OCI-LY3 (cell line): ENCODE measurements around the gene PLEKHF1.

ENCODE experiments used
- H2AFZ ChIP-seq: fragments of 200-600, 300-600 bp; shearing (Covaris generic); 2 replicates; pipeline ENCODE4 v1.6.0; 2014; ENCODE audit warnings: antibody characterized with exemption, low read depth, low read length
- H3K27ac ChIP-seq: fragments of 200-600, 300-600 bp; sonication (generic); 2 replicates; pipeline ENCODE4 v1.5.1; 2014; ENCODE audit warnings: mild to moderate bottlenecking, low read length, moderate library complexity, mixed read lengths
- H3K27me3 ChIP-seq: fragments of 200-600, 300-600 bp; sonication (generic); 2 replicates; pipeline ENCODE4 v1.6.1; 2014; ENCODE audit warnings: low read depth, low read length, mixed read lengths
- H3K36me3 ChIP-seq: fragments of 200-600, 300-600 bp; sonication (generic); replicated peaks from 2 replicates; pipeline ENCODE3; 2014; ENCODE audit warnings: low read depth, low read length, mixed read lengths
- H3K4me1 ChIP-seq: fragments of 300-600, 200-600 bp; sonication (generic); 2 replicates; pipeline ENCODE4 v1.6.1; 2014; ENCODE audit warnings: low read length, mixed read lengths
- H3K4me2 ChIP-seq: fragments of 200-600, 300-600 bp; sonication (generic); 2 replicates; pipeline ENCODE4 v1.6.1; 2014; ENCODE audit warnings: low read length, mixed read lengths
- H3K4me3 ChIP-seq: fragments of 300-600, 200-600 bp; sonication (generic); 2 replicates; pipeline ENCODE4 v1.5.1; 2014; ENCODE audit warnings: antibody characterized with exemption, mild to moderate bottlenecking, low read length, moderate library complexity
- H3K79me2 ChIP-seq: fragments of 300-600, 200-600 bp; shearing (Covaris generic); 2 replicates; pipeline ENCODE4 v1.6.1; 2014; ENCODE audit warnings: mild to moderate bottlenecking, low read length, mixed read lengths
- H3K9ac ChIP-seq: fragments of 300-600, 200-600 bp; shearing (Covaris generic); 2 replicates; pipeline ENCODE4 v1.6.0; 2014; ENCODE audit warnings: mild to moderate bottlenecking, low read length, moderate library complexity
- H3K9me3 ChIP-seq: fragments of 200-600, 300-600 bp; shearing (Covaris generic); 2 replicates; pipeline ENCODE4 v1.6.1; 2014; ENCODE audit warnings: low read length, mixed read lengths; ENCODE audit not compliant: insufficient read depth
- H4K20me1 ChIP-seq: fragments of 200-600, 300-600 bp; sonication (generic); 2 replicates; pipeline ENCODE4 v1.6.1; 2016; ENCODE audit warnings: low read length, mixed read lengths; ENCODE audit not compliant: insufficient read depth
- CTCF ChIP-seq: fragments of 200-600, 300-600 bp; sonication (generic); IDR thresholded peaks from 2 replicates; pipeline ENCODE4 v1.5.1; 2014; ENCODE audit warnings: antibody characterized with exemption, low read length, low read depth
- EZH2phosphoT487 ChIP-seq: fragments of 200-600 bp; shearing (Covaris generic); IDR thresholded peaks from 2 replicates; pipeline ENCODE4 v1.6.1; 2018; ENCODE audit warnings: antibody characterized with exemption, mixed run types, low read depth

Gene PLEKHF1

GRCh38 chr19:29651622-29652394 lies 13.5 kb upstream of the PLEKHF1 start:
- no peaks in the 10 kb centered on the region for H3K9me3 ChIP-seq
- H3K4me3 ChIP-seq = no peak overlapping the region
- H3K4me2 ChIP-seq = no peak overlapping the region
- H3K27ac ChIP-seq = no peak overlapping the region
- TF ChIP-seq CTCF = no peak
- TF ChIP-seq EZH2phosphoT487 = no peak
- no peaks in the 10 kb centered on the region for H4K20me1 ChIP-seq
- H3K27me3 ChIP-seq = peaks cover 30% of the 10 kb centered on the region
- no peak overlapping the region for H3K9ac ChIP-seq
- no peaks in the 10 kb centered on the region for H3K36me3 ChIP-seq
- H3K4me1 ChIP-seq = no peaks in the 10 kb centered on the region
- H2AFZ ChIP-seq = no peak overlapping the region
- no peaks in the 10 kb centered on the region for H3K79me2 ChIP-seq

GRCh38 chr19:29653398-29653797 lies 11.9 kb upstream of the PLEKHF1 start:
- H3K4me3 ChIP-seq = no peak overlapping the region
- no peak overlapping the region for H2AFZ ChIP-seq
- no peak overlapping the region for H3K4me2 ChIP-seq
- no peak overlapping the region for H3K27ac ChIP-seq
- no peaks in the 10 kb centered on the region for H3K4me1 ChIP-seq
- H4K20me1 ChIP-seq = no peaks in the 10 kb centered on the region
- H3K36me3 ChIP-seq = no peaks in the 10 kb centered on the region
- no peaks in the 10 kb centered on the region for H3K79me2 ChIP-seq
- no peak for TF ChIP-seq EZH2phosphoT487
- no peak for TF ChIP-seq CTCF
- H3K9me3 ChIP-seq = no peaks in the 10 kb centered on the region
- no peak overlapping the region for H3K9ac ChIP-seq
- peaks cover 30% of the 10 kb centered on the region for H3K27me3 ChIP-seq

- Histone ChIP-seq H3K36me3 (no peaks in the 10 kb centered on the region), H3K27ac (no peak overlapping the region), H3K9me3 (no peaks in the 10 kb centered on the region), H3K4me1 (no peaks in the 10 kb centered on the region), H3K9ac (no peak overlapping the region), H2AFZ (no peak overlapping the region), H3K4me3 (no peak overlapping the region), H3K79me2 (no peaks in the 10 kb centered on the region), H4K20me1 (no peaks in the 10 kb centered on the region), H3K27me3 (peaks cover 35% of the 10 kb centered on the region), H3K4me2 (no peak overlapping the region)
- no peak for TF ChIP-seq EZH2phosphoT487
- TF ChIP-seq CTCF = no peak
These were observed 9.5 kb upstream of the PLEKHF1 start for GRCh38 chr19:29655648-29656335.

GRCh38 chr19:29658221-29658991 lies 6.9 kb upstream of the PLEKHF1 start:
- Histone ChIP-seq H4K20me1 (no peaks in the 10 kb centered on the region), H2AFZ (no peak overlapping the region), H3K4me3 (no peak overlapping the region), H3K27ac (no peak overlapping the region), H3K9ac (no peak overlapping the region), H3K9me3 (no peaks in the 10 kb centered on the region), H3K36me3 (no peaks in the 10 kb centered on the region), H3K4me1 (no peaks in the 10 kb centered on the region), H3K4me2 (no peak overlapping the region), H3K79me2 (no peaks in the 10 kb centered on the region), H3K27me3 (peaks cover 19% of the 10 kb centered on the region; the same call in 1 of the 2 replicates)
- TF ChIP-seq EZH2phosphoT487 = no peak
- TF ChIP-seq CTCF = no peak
